Stimulated activated CD4-positive, alpha-beta T cell treated with anti-CD3 and anti-CD28 coated beads, TNF-alpha, amount 100 ng/mL, for 4 hours (primary cell): ENCODE measurements around the gene G6PD.
"Not testable (repeated sequence)": the region's sequence is repeated elsewhere in the genome, so short reads cannot be mapped to it uniquely, and the experiment has no call there.

Experiments
- DNase-seq, 3 experiments: peaks; one replicate each; pipeline ENCODE4 v3.0.0-alpha.2; 2020; ENCODE audit warnings: low read depth in 3 of 3

The G6PD gene

DNA sequence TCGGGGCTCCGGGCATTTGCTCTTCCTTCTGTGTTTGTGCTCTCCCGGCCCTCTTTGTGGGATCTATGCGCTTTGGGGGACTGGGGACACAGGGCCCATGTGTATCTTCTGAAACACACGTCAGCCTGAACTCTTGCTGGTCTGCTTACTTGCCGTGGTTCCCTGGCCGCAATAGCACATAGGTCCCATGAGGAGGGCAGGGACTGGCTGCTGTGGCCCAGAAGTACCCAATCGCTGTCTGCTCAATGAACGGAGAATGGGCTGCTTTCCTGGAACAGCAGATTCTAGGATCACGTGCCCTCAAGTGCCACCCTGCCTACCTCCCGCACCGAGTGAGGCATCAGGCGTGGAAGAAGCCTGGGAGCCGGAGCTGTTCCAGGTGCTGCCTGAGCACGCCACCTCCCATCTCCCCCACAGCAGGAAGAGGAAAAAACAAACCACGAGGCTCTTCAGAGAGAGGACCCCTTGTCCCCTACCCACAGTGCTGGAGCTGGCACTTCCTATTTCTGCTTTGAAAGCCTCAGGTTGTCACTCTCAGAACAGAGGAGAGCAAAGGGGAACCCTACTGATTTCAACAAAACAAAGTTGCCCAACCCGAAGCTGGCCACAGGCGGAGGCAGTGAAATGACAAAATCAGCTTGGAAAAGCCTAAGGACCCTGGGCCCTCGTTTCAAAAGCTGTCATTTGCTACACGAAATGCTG, 3.8 kb downstream of the G6PD start:
- DNase-seq = no peak

DNA sequence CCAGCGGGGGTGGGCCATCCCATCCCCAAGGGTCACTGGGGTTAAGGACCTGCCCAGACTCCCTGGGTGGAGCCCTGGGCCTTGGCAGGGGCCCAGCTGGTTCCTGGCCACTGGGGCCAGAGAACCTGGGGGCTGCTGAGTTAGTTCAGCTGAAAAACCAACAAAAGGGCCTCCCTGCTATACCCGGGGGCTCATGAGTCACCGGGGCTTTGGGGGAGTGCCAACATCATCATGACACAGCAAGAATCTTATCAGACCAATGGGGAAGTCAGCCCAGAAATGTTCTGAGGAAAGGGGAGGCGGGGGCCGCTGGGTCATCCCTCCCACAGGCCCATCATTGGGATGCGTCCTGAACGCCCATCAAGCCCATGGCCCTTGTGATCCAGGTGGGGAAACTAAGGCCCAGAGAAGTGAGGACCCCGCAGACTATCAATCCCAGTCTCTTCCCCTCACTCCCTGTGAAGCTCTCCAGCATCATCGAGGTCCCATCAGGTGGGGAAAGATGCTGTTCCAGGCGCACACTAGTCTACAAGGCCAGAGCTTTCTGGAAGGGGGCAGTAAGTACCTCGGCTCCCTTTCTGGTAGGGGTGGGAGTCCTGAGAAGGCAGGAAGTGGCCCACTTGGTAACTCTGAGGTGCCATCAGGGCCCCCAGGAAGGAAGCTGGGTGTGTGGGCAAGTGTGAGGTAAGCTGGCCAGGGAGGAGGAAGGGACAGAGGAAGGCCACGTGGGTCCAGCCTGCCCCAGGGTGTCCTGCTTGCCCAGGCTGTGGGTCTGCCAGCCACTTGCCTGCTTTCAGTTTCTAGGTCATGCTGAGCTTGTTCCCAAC, 4.5 kb downstream of the G6PD start:
- DNase-seq = peak; percentile 18 to 38 (median 33)

DNA sequence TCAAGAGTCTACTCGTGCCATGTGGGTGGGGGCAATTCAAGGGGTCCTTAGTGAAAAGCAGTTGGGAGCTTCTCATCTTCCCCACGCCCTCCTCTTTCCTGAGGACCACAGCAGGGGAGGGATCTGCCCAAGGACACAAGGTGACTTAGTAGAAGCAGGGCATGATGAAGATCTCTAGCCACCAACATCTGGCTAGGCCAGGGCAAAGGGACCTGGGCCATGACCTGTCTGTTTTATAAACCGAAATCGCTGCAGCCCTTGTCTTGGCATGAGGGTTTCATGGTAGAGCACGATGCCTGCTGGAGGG, 5.1 kb downstream of the G6PD start:
- no peak for DNase-seq

DNA sequence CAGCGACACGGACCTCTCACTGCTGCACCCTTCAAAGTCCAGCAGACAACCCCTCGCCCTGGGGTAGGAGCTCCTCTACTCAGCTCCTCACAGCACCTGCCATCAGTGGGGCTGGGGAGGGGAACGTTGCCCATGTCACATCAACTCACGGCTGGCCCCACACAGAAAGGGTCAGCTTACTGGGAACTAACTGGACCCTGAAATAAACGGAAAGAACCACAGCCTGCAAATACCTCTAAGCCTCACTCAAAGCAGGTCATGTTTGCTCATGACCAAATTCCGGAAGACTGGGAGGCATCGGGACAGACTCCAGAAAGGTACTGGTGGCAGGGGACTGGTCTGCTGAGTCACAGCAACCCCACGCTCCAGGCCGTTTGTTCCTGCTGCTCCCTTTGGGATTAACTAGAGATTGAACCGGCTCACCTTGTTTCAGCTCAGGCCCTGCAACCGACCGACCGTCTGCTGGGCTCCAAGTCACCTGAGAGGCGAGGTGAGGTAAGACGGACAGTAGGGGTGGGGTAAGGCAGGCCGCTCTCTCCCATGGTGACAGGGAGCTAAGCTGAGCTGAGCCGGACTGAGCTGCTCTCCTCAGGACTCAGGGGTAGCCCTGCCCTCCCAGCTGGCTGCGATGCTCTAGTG, 5.6 kb downstream of the G6PD start:
- DNase-seq = no peak

DNA sequence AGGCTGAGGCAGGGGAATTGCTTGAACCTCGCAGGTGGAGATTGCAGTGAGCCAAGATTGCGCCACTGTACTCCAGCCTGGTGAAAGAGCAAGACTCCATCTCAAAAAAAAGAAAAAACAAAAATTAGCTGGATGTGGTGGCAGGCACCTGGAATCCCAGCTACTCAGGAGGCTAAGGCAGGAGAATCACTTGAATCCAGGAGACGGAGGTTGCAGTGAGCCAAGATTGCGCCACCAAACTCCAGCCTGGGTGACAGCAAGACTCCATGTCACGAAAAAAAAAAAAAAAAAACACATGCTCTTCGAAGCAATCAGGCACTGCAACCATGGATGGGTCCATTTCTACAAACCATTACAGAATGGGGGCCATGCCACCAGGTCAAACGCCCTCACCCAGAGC, 6.3 kb downstream of the G6PD start:
- DNase-seq = not testable (repeated sequence)

DNA sequence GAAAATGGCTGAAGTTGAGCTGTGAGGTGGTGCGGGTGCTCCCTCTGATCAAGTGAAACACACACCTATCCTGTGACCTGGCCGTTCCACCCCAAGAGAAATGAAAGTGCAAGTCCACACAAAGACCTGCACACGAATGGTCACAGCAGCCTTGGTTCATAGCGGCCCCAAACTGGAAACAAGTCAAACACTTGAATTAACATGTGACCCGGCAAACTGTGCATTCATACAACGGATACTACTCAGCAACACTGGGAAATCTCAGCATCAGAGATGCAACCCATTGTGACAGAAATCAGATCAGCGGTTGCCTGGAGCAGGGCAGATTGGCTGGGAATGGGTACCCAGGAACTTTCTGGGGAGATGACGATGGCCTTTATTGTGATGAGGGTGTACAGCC, 7.6 kb downstream of the G6PD start:
- no peak for DNase-seq

DNA sequence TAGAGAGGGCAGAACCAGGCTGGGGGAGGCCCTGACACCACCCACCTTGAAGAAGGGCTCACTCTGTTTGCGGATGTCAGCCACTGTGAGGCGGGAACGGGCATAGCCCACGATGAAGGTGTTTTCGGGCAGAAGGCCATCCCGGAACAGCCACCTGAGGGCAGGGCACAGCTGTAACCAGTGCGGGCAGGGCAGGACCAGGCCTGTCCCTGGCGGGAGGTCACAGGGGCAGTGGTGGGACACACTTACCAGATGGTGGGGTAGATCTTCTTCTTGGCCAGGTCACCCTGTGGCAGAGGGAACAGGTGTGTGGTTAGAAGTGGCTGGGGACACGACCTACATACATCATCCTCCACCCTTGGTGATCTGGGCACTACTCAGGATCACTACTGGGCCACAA, 10.8 kb downstream of the G6PD start:
- no peak for DNase-seq

DNA sequence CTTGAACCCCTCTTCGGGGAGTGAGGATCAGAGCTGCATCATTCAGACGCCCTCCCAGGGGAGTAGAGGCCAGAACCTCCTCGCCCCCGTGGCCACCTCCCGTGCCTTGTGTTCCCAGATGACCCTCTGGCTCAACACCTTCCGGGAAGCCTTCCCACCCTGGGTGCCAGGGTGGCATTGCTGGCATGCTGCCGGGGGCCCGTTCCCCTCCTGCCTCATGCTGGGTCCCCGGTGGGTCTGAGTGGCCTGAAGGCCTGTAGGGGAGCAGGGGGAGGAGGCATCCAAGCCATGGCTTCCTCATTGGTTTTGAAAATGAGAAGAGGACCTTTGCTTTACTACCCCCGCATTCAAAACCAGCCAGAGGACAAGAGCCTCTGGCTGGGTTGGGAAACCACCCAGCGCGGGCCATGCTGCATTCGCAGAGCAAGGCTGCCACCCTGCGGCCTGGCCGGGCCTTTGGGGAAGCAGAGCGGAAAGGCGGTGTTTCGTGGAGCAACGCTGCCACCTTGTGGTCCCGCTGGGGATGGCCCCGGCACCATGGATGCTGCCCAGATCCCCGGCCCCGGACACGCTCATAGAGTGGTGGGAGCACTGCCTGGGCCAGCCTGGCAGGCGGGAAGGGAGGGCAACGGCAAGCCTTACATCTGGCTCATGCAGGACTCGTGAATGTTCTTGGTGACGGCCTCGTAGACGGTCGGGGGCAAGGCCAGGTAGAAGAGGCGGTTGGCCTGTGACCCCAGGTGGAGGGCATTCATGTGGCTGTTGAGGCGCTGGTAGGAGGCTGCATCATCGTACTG, 11.9 kb downstream of the G6PD start:
- peak; percentile 64 to 81 (median 75) for DNase-seq

DNA sequence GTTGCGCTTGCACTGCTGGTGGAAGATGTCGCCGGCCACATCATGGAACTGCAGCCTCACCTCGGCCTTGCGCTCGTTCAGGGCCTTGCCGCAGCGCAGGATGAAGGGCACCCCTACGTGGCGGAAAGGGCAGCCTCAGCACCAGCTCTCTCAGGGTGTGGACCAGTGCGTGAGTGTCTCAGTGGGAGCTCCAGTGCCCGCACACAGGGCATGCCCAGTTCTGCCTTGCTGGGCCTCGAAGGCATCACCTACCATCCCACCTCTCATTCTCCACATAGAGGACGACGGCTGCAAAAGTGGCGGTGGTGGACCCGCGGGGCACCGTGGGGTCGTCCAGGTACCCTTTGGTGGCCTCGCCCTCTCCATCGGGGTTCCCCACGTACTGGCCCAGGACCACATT, 14.0 kb downstream of the G6PD start:
- DNase-seq = no peak

DNA sequence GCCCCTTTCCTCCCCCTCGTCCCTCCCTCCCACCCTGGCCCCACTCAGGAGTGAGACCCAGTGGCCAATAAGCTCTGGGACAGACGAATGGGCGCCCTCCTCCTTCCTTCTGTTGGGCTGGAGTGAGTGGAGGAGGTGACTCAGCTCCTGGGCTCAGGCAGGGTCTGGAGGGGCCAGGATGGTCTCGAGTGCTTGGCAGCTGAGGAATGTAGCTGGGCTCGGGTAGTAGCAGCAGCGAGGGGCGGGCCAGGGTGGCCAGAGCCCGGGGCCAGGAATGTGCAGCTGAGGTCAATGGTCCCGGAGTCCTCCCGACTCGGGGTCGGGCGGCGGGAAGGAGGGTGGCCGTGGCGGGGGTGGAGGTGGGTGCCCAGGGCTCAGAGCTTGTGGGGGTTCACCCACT, 15.0 kb downstream of the G6PD start:
- DNase-seq = no peak

DNA sequence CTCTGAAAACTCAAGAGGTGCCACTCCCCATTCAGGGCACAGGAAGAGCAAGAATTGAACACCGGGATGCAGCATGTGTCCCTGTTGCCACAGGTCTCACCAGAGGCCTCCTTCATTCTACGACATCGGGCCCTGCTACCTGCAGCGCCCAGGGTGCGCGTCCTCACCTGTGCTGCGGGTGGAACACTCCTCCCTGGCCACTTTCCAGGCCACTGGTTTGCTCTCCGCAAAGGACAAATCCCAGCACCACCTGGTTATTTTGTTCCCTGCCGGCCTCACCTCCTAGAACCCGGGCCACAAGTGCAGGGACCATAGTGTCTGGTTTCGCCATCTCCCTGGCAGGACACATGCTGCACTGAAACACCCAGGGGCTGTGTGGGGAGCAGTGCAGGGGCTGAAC, 16.4 kb downstream of the G6PD start:
- no peak for DNase-seq

DNA sequence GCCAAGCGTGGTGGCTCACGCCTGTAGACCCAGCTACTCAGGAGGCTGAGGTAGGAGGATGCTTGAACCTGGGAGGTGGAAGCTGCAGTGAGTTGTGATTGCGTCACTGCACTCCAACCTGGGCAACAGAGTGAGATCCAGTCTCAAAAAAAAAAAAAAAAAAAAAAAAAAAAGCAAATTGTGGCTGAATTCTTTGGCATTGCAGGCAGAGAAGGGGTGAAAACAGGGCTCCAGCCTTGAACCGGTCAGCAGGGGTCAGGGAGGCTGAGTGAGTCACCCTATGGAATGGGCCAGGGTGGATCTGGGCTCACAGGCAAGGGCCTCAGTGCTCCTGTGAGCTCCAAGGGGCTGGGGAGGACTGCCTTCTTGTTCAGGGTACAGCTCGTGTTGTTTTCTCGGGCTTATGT, 17.4 kb downstream of the G6PD start:
- DNase-seq = no peak

DNA sequence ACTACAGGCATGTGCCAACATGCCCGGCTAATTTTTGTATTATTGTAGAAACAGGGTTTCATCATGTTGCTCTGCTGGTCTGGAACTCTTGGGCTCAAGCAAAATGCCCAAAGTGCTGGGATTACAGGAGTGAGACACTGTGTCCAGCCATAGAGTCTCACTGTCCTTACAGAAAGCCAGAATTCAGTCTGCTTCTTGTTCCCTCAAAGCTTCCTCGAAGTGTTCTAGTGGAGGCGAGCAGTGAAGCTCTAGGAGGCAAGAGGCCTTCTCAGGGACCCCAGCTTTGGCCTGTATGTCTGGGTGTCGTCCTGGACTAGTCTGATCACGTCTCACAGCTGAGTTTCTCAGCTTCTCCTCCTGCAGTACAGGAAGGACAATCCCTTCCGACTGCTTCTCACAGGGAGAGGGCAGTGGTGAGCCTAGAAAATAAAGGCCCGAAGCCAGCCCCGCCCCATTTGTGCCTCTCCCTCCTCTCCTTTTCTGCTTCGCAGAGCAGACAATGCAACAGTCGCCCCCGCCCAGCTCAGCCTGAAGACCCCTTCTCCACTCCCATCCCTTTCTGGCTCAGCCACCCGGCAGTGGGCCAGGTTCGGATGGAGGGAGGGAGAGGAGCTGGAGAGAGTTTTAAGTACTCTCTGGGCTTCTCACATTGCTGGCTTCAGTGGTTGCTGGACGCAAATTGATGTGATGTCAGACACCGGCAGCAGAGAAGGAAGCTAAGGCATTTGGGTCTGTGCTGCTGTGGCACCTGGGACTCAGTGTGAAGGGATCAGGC, 19.6 kb downstream of the G6PD start:
- DNase-seq = peak in 2 of 3 experiments; percentile 24 to 26

DNA sequence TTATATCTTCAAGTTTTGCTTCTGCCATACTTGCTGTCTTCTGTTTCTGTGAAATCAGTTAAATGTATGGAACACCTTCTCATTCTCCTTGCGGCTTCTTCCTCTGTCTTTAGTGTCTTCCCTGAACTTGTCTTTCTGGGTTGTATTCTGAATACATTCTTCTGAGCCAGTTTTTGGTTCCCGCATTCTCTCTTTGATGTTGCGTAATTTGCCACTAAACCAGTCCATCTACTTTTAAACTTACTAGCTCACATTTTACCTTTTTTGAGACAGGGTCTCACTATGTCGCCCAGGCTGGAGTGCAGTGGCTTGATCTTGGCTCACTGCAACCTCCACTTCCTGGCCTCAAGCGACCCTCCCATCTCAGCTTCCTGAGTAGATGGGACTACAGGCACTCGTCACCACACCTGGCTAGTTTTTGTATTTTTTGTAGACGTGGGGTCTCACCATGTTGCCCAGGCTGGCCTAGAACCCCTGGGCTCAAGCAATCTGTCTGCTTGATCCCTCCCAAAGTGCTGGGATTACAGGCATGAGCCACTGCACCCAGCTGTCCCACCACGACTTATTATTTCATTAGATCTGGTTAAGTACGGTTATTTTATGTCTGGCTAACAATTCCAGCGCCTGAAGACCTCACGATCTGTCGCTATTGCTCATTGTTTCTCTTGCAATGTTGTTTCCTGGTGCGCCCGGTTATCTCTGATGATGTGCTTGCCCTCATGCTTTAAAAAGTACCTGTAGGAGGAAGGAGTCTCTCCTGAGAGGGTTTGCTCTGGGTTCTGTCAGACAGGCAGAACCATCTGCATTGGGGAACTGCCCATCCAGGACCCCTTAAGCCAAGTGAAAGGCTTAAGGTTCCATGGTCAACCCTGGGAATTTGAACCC, 20.8 kb downstream of the G6PD start:
- no peak for DNase-seq

DNA sequence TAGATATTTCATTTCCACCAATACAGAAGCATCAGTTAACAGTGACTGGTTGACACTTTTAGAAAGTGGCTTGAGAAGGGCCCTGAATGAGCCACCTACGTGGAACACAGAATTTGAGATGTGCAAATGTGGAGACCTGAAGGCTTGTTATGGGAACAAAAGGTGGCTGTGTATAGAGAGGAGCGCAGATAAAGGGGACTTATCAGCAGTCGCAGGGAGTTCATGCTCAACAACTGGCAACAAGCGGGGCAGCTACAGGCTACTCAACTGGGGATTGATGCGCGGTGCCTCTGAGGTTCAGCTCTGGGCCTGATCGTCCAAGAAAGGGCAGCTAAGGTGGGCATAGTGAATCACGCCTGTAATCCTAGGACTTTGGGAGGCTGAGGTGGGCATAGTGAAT, 27.3 kb downstream of the G6PD start:
- DNase-seq = no peak

DNA sequence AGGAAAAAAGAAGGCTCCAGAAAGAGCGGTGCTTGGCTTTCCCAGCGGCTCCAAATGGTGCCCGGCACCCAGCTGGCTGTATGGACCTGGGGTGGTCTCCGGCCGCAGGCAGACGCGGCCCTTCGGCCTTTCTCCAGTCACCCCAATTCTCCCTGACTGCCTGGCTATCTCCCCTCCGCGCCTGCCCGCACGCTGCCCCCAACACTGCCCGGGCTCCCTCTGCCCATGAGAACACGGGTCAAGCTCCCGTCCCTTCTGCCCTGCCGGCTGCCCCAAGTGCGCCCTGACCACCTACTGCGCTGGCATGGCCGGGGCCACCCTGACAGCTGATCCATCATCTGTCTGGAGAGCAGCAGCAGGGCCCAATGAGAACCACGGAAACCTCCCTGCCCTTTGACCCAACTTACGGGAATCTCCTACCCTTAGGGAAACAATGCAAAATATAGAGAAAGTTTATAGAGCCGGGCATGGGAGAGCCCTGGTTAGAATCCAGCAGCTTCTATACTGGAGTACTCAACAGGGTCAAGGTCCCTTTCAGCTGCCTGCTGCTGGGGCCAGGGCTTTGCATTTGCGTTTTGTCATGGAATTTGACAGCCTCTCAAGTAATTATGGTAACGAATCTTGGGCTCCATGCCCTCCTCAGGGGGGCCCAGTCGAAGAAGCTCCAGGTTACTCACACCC, 29.4 kb downstream of the G6PD start:
- no peak for DNase-seq

DNA sequence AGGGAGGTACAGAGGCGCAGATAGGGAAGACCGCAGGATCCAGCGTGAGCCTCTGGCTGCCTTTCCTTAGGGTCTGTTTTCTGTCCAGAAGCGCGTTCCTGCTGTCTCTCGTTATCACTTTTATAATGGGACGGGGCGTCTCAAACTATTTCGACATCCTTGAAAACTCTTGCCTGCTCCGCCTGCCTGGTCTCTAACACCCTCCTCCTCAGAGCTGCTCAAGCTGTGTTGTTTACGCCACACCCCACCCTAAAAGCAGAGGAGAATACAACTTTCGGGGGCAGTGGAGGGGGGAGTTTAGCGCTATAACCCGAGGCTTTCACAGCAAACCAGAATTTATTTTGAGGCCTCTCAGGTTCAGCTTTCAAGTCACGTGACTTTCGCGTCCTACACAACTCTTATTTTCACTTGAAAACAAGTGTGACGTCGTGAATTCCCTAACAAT, 30.0 kb downstream of the G6PD start:
- DNase-seq = no peak

DNA sequence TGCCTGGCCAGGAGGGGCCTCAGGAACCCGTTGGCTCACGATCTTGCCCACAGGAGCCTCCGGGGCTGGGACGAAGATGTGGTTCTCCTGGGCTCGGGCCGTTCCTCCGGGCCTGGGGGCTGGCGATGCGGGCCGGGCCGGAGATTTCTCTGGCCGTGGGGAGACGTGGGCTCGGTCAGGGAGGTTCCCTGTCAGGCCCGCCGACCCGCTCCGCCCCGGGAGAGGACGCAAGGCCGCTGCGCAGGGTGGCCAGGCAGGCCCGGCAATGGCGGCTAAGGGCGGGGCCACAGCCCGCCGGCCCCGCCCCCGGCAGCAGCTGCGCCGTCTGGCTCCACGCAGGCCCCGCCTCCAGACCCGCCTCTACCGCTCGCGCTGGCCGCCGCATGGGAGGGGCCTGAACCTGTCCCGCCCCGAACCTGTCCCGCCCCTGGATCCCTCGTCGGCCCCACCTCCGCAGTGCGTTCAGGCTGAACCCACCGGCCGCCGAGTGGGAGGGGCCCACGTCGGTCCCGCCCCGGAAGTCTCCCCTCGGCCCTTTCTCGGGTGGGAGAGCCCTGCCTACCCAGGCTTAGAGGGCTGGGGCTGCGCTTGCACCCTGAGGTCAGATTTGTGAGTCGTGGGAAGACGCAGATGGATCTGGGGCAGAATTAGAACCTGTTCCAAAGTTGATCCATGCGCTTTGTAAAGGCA, 30.5 kb downstream of the G6PD start, which contains the start of gene FAM3A:
Gene FAM3A (minus strand): TSS at position 267 of the 690 bp plus-strand sequence. CDS start 460 bp downstream, outside the sequence.
- DNase-seq = peak; percentile 86
